HG03108 (cell line): ENCODE measurements around the gene RPS27.
"Not testable (repeated sequence)": the region's sequence is repeated elsewhere in the genome, so short reads cannot be mapped to it uniquely, and the experiment has no call there.

Experiments used
- ATAC-seq: cut with Tn5 transposase; IDR thresholded peaks from one replicate; pipeline ENCODE4 v1.9.1; 2021; ENCODE audit warnings: moderate library complexity; ENCODE audit not compliant: unreplicated experiment

RPS27 gene

DNA sequence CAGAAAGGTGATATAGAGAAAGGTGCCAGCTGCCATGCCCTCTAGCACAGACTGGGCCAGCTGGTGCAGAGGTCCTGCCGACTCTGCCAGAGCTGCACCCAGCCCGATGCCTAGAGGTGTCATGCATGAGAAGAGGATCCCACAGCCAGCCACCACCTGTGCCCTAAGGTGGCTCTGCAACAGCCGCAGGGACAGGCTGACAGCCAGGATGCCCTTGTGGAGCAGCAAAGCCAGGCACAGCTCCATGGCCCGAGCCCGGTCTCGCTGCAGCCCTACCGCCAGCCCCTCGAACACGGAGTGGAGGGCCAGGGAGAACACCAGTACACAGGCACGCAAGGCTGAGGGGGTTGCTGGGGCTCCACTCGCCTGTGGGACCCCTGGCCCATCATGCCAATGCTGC, 30.4 kb upstream of the RPS27 start:
- no peak for ATAC-seq

DNA sequence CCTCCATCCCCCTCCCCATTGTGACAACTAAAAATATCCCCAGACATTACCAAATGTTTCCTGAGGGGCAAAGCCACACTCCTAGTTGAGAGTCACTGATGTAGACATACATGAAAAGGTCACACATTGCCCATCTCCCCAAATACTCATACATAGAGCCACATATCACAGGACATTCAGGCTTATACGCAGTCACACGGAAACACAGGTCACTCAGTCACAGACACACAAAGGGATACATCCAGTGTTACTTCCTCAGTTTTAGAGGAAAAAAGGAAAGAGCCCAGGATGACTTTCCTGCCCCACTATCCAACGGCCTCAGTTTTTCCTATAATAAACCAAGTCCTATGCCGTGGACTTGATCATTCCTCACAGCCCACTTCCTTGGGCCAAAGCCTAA, 29.1 kb upstream of the RPS27 start:
- no peak for ATAC-seq

DNA sequence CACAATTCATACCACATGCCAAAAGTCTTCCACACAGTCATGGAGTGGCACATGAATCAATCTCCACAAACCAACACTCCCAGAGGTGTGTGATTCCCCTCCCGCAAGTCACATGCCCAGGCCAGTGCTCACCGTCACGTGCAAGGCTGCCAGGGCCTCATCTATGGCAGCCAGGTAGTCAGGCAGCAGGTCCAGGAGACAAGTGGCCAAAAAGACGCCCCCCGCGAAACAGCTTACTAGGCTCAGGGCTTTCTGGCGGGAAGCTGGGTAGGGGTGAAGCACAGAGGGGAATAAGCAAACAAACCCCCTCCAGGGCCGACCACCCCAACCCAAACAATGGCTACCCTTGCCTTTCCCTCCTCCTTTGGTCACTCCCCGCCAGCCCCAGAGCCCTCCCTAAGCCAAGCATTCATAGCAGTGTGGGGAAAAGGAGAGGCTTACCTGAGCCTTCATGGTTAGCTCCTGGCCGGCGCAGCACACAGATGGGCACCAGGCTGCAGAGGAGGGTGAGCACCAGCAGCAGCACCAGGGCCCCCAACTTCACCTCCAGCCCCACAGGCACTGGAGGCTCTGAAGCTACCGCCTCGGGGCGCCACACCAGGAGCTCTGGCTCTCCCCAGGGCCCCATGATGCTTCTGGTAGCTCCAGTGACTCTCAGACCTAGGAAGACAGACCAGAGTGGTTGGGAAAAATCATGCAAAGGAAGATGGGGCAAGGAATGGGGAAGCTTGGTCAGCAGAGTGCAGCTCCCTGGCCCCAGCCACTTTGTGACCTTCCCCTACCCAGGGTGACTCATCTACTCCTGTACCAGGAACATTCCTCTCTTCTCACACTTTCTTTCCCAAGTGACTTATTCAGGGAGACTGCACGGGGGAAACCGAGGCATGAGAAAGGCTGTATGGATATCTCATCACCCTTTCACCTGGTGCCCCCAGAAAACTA, 28.2 kb upstream of the RPS27 start:
- no peak for ATAC-seq

DNA sequence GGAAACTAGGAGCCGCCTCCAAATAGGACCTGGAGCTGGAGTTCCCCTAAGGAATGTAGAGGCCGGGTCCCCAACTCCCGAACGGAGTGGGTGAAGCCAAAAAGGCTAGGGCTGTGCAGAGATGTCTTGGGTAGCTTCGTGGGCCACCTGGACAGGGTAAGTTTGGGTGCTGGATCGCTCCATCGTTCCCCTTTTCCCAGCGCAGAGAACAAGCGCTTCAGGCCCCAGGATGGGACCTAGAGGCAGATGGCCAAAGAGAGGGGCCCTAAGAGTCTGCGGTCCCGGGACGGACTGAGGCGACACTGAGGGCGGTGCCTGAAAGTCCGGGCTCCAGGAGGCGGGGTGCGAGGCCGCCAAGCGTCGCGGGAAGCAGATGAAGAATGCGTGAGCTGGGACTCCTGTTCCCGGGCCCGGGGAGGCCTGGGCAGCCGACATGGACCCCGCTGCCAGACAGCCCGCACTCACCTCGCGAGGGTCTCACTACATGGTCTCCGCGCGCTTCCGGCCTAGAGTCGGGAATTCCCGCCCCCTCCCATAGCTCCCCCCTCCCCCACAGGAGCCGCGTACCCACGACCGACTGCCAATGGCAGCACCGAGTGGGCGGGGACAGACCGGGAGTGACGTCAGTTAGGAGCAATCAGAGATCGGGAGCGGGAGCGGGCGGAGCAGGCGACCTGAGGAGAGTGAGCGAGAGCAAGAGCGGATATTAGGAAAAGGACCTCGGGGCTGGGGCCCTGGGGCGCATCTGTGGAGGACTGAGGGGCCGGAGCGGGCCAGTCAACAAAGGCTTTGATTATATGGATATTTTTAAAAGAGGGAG, 27.3 kb upstream of the RPS27 start, which contains the start of gene SLC39A1:
Gene SLC39A1 (minus strand): TSS at position 508 of the 820 bp plus-strand sequence. CDS start 822 bp downstream, outside the sequence.
- peak; percentile 37 for ATAC-seq

DNA sequence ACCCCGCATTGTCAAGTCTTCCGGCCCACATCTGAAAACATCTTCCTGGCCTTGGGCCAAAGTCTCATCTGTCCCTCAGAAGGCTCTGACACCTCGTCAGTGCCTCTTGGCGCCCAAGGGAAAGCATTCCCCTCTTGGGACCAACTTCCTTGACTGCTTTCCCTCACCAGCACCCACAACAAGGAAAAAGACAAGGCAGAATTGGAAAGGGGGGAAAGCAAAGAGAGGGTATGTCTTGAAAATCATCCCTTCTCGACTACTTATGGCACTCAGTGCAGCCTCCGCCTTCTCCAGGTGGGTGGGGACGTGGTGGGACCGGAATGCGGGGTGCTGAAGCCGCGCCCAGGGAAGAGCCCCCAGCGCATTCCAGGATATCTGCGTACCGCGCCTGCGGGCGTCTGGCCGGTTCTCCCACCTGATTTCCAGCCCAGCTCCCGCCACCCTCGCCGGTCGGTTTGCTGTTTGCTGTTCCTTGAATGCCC, 26.7 kb upstream of the RPS27 start:
- no peak for ATAC-seq

DNA sequence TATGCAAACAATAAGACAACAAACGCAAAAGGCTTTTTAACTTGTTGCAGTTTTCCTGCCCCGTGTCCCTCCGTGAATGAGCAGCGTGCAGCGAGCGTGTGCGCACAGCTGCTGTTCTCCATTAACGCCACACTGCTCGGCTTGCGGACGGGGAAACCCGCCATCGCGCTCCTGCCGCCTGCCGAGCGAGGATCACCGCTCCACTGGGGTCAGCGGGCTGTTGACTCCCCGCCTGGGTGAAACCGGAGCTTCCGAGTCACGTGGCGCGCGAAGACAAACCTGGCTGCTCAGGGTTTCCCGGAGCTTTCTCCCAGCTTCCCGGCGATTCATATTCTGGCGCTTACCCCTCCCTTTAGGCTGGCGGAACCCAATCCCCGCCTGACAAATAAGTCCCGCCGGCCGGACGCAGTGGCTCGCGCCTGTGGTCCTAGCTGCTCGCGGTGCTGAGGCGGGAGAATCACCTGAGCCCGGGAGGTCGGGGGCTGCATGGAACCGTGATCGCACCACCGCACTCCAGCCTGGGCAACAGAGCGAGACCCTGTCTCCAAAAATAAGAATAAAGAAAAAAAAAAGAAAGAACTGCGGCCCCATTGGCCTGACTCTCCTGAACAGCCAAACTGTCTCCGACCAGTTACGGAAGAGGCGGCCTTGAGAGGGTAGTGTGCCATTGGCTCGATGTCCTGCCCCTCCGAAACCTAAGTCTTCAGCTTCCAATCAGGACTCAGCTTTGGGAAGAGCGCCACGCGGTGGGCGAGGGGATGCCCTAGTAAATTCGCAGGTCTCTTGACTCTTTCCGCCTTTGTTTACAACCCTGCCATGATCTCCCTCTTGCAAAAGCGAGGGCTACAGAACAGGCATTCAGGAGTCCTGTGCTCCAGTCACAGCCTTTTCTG, 23.2 kb upstream of the RPS27 start, which contains the start of gene CREB3L4:
Gene CREB3L4 (plus strand): TSS at position 796 of the 893 bp plus-strand sequence. CDS start 624 bp downstream, outside the sequence.
- ATAC-seq = peak; percentile 64

DNA sequence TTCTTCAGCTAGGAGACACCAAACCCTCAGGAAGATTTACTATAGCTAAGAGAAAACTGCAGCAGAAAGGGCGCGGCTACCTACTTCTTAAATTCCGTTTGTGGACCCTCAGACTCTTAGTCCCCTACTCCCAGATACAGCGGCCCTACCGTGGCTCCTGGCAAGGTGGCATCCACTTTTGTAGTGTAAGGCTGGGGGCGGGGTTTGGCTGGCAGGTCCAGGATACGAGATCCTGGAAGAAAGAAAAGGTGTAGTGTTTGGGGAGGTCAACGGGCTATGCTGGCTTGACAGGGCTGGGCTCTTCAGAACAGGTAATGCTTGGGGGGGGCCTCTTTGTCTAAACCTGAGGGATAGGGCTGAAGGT, 22.6 kb upstream of the RPS27 start:
- ATAC-seq = no peak

DNA sequence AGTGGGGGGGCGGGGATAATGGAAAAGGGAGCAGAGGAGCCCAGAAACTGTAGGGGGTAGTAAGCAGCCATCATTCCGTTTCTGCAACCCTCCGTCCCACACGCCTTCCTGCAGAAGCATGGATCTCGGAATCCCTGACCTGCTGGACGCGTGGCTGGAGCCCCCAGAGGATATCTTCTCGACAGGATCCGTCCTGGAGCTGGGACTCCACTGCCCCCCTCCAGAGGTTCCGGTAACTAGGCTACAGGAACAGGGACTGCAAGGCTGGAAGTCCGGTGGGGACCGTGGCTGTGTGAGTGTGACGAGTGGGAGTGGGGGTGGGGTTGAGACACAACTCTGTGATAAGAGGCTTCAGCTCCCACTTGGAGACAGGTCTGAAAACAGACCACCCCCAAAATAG, 22.2 kb upstream of the RPS27 start:
- no peak for ATAC-seq

DNA sequence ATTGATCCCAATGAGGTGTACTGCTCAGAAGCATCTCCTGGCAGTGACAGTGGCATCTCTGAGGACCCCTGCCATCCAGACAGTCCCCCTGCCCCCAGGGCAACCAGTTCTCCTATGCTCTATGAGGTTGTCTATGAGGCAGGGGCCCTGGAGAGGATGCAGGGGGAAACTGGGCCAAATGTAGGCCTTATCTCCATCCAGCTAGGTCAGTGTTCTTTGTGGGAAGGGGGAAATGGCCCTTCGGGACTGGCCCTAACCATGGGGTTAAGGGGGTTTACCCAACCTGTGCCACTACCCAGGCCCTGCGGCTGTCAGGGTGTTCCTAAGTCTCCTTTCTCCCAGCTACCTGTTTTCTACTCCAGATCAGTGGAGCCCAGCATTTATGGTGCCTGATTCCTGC, 21.6 kb upstream of the RPS27 start:
- ATAC-seq = no peak

DNA sequence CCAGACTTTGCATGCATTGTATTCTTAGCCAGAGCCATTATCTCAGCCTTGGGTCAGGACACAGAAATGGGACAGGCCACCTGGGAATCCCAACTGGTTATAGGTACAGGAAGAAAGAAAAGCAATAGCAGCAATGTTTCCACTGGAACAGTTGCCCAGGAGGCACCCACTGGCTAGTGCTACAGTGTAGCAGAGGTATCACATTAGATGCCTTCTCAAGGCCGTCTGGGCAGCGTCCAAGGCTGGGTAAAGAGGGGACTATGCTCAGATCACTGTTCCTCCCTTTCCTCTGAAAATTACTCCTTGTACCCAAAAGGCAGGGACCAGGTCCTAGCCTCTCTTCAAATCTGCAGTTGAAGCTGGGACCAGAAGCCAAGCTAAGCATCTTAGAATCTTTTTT, 20.2 kb upstream of the RPS27 start:
- no peak for ATAC-seq

DNA sequence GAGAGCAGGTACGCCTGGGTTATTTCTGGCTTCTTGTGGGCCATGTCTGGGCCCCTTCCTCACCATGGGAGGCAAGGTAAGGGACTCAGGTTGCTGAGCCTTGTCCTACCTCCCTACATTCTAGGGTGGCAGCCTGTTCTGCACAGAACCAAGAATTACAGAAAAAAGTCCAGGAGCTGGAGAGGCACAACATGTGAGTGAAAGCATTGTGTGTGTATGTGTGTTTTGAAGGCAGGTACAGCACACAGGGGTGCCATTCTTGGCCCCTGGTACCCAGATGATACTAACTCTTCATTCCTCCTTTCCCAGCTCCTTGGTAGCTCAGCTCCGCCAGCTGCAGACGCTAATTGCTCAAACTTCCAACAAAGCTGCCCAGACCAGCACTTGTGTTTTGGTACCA, 17.5 kb upstream of the RPS27 start:
- no peak for ATAC-seq

DNA sequence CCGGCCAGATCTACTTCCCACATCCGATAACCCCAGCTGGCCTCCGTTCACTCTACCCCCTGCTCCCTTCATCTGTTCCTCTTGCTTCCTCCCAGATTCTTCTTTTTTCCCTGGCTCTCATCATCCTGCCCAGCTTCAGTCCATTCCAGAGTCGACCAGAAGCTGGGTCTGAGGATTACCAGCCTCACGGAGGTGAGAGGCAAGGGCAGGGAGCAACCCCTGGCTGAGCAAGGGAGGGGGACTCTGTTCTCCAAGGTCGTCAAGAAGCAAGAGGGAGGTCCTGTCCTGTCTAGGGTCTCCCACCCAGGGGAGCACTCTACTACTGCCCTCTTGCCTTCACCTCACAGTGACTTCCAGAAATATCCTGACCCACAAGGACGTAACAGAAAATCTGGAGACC, 17.0 kb upstream of the RPS27 start:
- no peak for ATAC-seq

DNA sequence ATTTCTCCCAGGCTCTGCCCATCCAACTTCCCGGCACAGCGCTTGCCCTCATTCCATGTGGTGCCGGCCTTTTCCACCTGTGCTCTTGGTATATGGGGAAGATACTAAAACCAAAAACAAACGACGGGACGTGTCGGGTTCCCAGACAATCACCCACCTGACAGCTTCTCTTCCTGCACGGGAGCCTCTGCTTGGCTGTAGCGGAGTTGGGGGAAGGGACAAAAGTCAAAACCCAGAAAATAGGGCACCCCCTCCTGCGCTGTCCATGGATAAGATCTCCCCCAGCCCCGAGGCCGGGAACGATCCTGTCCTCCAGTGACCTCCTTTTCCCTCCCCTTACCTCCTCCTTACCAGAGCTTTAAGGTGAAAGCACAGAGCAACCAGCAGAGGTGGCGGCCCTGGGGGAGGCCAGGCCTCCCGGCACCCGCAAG, 13.7 kb upstream of the RPS27 start:
- no peak for ATAC-seq

DNA sequence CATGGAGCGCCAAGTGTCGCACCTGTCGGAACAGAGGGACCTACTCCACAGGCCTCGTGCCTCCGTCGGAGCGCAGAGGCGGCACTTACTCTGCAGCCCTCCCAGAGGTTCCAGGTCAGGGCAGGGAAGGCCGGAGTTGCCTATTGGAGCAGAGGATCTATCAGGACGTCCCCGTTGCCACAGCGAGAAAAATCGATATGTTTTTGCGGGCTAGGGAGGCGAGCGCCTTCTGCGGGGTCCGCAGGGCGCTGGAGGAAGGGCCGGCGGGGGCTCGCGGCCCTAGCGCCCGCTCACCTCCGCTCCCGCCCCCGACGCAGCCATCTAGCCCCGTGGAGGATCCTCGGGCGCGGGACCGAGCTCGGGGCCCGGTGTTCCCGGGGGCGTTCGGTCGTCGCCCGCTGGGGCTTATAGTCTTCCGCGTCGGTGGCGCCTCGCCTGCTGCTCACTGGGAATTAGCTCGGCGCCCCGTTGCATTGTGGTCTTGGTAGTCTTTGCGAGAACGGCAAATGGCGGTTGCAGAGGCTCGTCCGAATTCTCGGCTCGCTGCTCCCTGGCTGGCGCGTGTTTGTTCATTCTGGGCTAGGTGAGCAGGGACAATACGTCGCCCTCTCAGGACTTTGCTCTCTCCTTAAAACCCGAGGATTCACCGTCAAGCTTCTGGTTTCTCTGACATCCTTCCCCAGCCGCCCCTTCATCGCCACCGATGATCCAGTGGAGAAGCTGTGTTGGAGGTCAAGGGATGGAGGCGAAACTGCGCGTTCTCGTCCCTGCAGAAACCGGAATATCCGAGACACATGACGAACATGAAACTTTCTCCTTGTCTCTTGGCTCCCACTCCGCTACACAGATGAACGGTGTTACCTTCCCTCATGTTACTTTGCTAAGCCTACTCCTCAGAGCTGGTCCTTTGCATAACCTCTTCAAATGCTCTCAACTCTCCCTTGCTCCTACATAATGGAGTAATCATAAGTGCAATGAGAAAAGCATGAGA, 13.0 kb upstream of the RPS27 start, which contains the start of gene JTB:
Gene JTB (minus strand): TSS at position 425 of the 991 bp plus-strand sequence. CDS start 422 bp downstream, at position 3.
- ATAC-seq = peak; percentile 82

DNA sequence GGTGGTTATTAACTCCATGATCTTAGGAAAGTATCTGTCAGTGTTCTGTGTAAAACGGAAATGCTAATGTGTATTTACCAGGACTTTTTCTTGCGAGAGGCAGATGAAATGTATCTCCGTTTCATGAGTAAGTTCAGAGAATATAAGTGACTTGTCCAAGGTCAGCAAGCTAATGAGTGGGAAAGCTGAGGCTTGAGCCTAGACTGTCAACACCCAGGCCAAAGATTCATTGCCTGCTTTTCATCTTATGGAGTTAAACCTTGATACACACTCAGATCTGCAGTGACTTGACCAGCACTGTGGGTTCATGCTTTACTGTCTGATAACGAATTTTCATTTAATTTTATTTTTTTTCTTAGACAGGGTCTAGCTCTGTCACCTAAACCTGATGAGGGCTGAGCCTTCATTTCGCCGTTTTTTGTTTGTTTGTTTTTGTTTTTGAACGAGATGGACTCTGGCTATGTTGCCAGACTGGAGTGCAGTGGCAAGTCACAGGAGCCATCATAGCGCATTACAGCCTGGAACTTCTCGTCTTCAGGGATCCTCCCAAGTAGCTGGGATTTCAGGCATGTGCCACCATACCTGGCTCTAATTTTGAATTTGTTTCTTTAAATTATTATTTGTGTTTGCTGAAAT, 12.2 kb upstream of the RPS27 start:
- no peak for ATAC-seq

DNA sequence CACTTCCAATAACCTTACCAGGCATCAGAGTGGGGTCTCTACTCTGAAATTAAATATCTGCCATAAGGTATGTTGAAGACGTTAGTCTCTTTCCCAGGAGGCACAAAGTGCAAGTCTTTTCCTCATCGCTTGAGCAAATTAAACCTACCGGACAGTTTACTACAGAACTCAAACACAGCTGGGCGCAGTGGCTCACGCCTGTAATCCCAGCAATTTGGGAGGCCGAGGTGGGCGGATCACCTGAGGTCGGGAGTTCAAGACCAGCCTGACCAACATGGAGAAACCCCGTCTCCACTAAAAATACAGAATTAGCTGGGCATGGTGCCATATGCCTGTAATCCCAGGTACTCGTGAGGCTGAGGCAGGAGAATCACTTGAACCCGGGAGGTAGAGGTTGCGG, 11.5 kb upstream of the RPS27 start:
- not testable (repeated sequence) for ATAC-seq

DNA sequence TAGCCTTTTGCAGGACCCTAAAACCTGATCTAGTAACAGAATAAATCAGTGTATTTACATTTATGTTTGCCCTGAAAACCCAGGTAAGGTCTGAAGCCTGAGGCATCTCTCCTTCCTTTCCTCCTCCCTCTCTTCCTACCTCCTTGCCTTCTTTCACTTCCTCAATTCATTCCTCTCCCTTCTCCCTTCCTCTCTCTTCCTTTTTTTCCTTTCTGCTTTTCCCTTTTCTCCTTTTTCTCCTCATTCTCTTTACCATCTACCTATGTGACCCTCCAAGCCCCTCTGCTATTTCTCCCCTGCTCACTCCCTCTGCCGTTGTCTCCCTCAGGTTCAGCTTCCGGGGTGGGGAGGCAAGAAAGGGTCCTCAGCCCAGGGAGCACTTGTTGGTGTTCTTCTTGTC, 8.8 kb upstream of the RPS27 start:
- ATAC-seq = not testable (repeated sequence)

DNA sequence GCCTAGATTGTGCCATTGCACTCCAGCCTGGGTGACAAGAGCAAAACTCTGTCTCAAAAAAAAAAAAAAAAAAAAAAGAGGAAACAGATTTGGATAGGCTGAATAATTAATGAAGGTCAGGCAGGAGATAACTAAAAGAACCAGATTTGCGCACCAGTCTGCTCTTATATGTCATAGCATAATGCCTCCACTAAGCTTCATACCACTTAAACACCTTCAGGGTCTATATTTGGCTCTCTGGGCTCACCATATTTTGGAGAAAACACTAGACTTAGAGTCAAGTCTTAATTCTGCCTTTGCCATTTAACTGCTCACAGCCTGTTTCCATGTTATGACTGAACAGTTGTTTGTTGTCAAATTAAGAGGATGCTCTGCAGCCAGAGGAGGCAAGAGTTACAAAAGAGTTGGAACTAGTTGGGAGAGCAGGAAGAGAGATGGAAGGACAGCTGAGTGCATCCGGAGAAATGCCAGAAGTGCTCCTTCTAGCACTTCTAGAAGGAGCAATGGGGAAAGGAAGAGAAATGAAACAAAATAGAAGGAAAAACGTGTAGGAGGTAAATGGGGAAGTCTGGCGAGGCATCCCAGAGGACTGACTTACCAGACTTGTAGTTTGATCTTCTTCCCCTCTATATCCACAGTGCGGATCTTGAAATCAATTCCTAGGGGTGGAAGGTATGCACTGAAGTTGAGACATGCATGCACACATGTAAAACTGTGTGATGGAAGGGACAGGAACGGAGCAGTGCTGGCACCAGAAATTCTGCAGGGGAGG, 6.3 kb upstream of the RPS27 start:
- ATAC-seq = no peak
